HepG2 (cell line): ENCODE results near the gene C1orf115. TPM values are rescaled to one million over a fixed set of nuclear protein-coding genes. Genes with fewer than 3 reads are reported as not detected.
A peak's percentile ranks its signal among the peaks of the same experiment; 100 is the strongest.

Experiments used
- BORCS8-MEF2B ChIP-seq: sonication (generic); formaldehyde crosslinking; IDR thresholded peaks from 2 replicates; pipeline ENCODE4 v1.8.0; 2022; ENCODE audit warnings: mild to moderate bottlenecking, missing genetic modification reagents
- FOXK2 ChIP-seq: fragments of 450-650 bp; IDR thresholded peaks from 2 replicates; pipeline ENCODE4 v1.6.1; 2016
- HMG20B ChIP-seq: conservative IDR thresholded peaks from 2 replicates; pipeline ENCODE4 v1.6.1; 2016; ENCODE audit warnings: missing genetic modification reagents, missing compliant biosample characterization
- KAT2B ChIP-seq: fragments of 150-350 bp; IDR thresholded peaks from 2 replicates; pipeline ENCODE4 v1.6.1; 2014; ENCODE audit warnings: low read depth, low read length, borderline replicate concordance
- KAT8 ChIP-seq: IDR thresholded peaks from 2 replicates; pipeline ENCODE4 v1.6.1; 2016; ENCODE audit warnings: missing genetic modification reagents, missing compliant biosample characterization
- MAF1 ChIP-seq: sonication (generic); formaldehyde crosslinking; IDR thresholded peaks from 2 replicates; pipeline ENCODE4 v1.5.0; 2020; ENCODE audit warnings: missing genetic modification reagents, borderline replicate concordance
- SSRP1 ChIP-seq: IDR thresholded peaks from 2 replicates; pipeline ENCODE4 v1.6.1; 2016; ENCODE audit warnings: control low read depth
- TOPORS ChIP-seq: sonication (generic); formaldehyde crosslinking; IDR thresholded peaks from 2 replicates; pipeline ENCODE4 v1.8.0; 2023; ENCODE audit warnings: mild to moderate bottlenecking, missing genetic modification reagents
- TRIM22 ChIP-seq: fragments of 450-650 bp; IDR thresholded peaks from 2 replicates; pipeline ENCODE4 v1.6.1; 2017
- ZFY ChIP-seq: sonication (generic); formaldehyde crosslinking; IDR thresholded peaks from 2 replicates; pipeline ENCODE4 v1.4.0; 2020; ENCODE audit warnings: missing genetic modification reagents
- ZMYM3 ChIP-seq: sonication (generic); formaldehyde crosslinking; IDR thresholded peaks from 2 replicates; pipeline ENCODE4 v1.5.1; 2020; ENCODE audit warnings: mild to moderate bottlenecking, missing genetic modification reagents
- ZNF234 ChIP-seq: sonication (generic); formaldehyde crosslinking; conservative IDR thresholded peaks from 2 replicates; pipeline ENCODE4 v1.5.1; 2020; ENCODE audit warnings: mild to moderate bottlenecking, missing genetic modification reagents
- ZNF292 ChIP-seq: sonication (generic); formaldehyde crosslinking; IDR thresholded peaks from 2 replicates; pipeline ENCODE4 v1.8.1; 2022; ENCODE audit warnings: mild to moderate bottlenecking, low read depth, missing genetic modification reagents, borderline replicate concordance
- ZNF333 ChIP-seq: sonication (generic); formaldehyde crosslinking; IDR thresholded peaks from 2 replicates; pipeline ENCODE4 v1.4.0; 2020; ENCODE audit warnings: mild to moderate bottlenecking, missing genetic modification reagents, borderline replicate concordance
- ZNF33B ChIP-seq: sonication (generic); formaldehyde crosslinking; IDR thresholded peaks from 2 replicates; pipeline ENCODE4 v1.5.1; 2020; ENCODE audit warnings: mild to moderate bottlenecking, missing genetic modification reagents
- ZNF770 ChIP-seq: sonication (generic); formaldehyde crosslinking; IDR thresholded peaks from 2 replicates; pipeline ENCODE4 v1.5.0; 2020; ENCODE audit warnings: mild to moderate bottlenecking, missing genetic modification reagents
- ZNF777 ChIP-seq: sonication (generic); formaldehyde crosslinking; IDR thresholded peaks from 2 replicates; pipeline ENCODE4 v1.4.0; 2020; ENCODE audit warnings: missing genetic modification reagents
- ZSCAN29 ChIP-seq: sonication (generic); formaldehyde crosslinking; conservative IDR thresholded peaks from 2 replicates; pipeline ENCODE4 v1.4.0; 2020; ENCODE audit warnings: mild to moderate bottlenecking, missing genetic modification reagents
- ZSCAN9 ChIP-seq: IDR thresholded peaks from 2 replicates; pipeline ENCODE4 v1.6.1; 2016; ENCODE audit warnings: borderline replicate concordance
- polyA plus RNA-seq, 8 experiments: library from polyadenylated mRNA; depleted of rRNA in 3 of 8; stranded (reverse) in 7 of 8; unstranded in 1 of 8; fragments of >200 nt; fragmentation: Illumina TruSeq in 4 of 8; extraction: Trizol in 4 of 8; gene quantifications; 2 replicates each; pipeline versions ENCODE4 v1.2.1 to v1.2.3, GENCODE V29; 2011 to 2016; ENCODE audit warnings: low read depth in 4 of 8, missing spikeins in 1 of 8, mixed read lengths in 1 of 8; ENCODE audit not compliant: insufficient read depth in 1 of 8
- total RNA-seq, 5 experiments: library from RNA; depleted of rRNA; stranded (reverse); fragments of >200 nt; fragmentation: Illumina TruSeq; extraction: Trizol; gene quantifications; 2 replicates each; pipeline ENCODE4 v1.2.3, GENCODE V29; 2016; ENCODE audit warnings: low read depth in 1 of 5
- TF ChIP-seq, protein P1 (sequence below): sonication (generic); formaldehyde crosslinking; IDR thresholded peaks from 2 replicates; pipeline ENCODE4 v1.4.0; 2020; ENCODE audit warnings: mild to moderate bottlenecking, missing genetic modification reagents
- TF ChIP-seq, protein P2 (sequence below): sonication (generic); formaldehyde crosslinking; IDR thresholded peaks from 2 replicates; pipeline ENCODE4 v1.5.1; 2020; ENCODE audit warnings: missing genetic modification reagents, mild to moderate bottlenecking, borderline replicate concordance
- TF ChIP-seq, protein P3 (sequence below): sonication (generic); formaldehyde crosslinking; IDR thresholded peaks from 2 replicates; pipeline ENCODE4 v1.5.1; 2020; ENCODE audit warnings: missing genetic modification reagents, mild to moderate bottlenecking, borderline replicate concordance

Gene C1orf115
- total and polyA plus RNA-seq, 2 of the 13 experiments (the other 11 are each of a cell fraction or from before 2014, with no cell fraction given): 25.2 to 85.9 TPM

- TF ChIP-seq, protein P1, sequence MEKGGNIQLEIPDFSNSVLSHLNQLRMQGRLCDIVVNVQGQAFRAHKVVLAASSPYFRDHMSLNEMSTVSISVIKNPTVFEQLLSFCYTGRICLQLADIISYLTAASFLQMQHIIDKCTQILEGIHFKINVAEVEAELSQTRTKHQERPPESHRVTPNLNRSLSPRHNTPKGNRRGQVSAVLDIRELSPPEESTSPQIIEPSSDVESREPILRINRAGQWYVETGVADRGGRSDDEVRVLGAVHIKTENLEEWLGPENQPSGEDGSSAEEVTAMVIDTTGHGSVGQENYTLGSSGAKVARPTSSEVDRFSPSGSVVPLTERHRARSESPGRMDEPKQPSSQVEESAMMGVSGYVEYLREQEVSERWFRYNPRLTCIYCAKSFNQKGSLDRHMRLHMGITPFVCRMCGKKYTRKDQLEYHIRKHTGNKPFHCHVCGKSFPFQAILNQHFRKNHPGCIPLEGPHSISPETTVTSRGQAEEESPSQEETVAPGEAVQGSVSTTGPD: no peak
- TF ChIP-seq ZNF770 (CRISPR knock-in tag) (peak; percentile 68), ZNF234 (CRISPR knock-in tag) (0 out of 2 replicates have a peak, but pooled peaks have one; percentile 43), ZNF292 (CRISPR knock-in tag) (peak; percentile 89), ZSCAN9 (CRISPR knock-in tag) (no peak), ZFY (CRISPR knock-in tag) (peak; percentile 83), MAF1 (0 out of 2 replicates have a peak, but pooled peaks have one; percentile 59), ZMYM3 (no peak), SSRP1 (no peak), BORCS8-MEF2B (CRISPR knock-in tag) (peak; percentile 75), ZNF777 (0 out of 2 replicates have a peak, but pooled peaks have one; percentile 32), TRIM22 (no peak), TOPORS (CRISPR knock-in tag) (peak; percentile 74; the same call in 1 of the 2 replicates), ZSCAN29 (CRISPR knock-in tag) (no peak; the same call in 1 of the 2 replicates), FOXK2 (no peak), ZNF333 (CRISPR knock-in tag) (peak; percentile 49; the same call in 1 of the 2 replicates), ZNF33B (CRISPR knock-in tag) (no peak; the same call in 1 of the 2 replicates), KAT2B (no peak), HMG20B (no peak), KAT8 (CRISPR knock-in tag) (peak; percentile 76)
- TF ChIP-seq, protein P2, sequence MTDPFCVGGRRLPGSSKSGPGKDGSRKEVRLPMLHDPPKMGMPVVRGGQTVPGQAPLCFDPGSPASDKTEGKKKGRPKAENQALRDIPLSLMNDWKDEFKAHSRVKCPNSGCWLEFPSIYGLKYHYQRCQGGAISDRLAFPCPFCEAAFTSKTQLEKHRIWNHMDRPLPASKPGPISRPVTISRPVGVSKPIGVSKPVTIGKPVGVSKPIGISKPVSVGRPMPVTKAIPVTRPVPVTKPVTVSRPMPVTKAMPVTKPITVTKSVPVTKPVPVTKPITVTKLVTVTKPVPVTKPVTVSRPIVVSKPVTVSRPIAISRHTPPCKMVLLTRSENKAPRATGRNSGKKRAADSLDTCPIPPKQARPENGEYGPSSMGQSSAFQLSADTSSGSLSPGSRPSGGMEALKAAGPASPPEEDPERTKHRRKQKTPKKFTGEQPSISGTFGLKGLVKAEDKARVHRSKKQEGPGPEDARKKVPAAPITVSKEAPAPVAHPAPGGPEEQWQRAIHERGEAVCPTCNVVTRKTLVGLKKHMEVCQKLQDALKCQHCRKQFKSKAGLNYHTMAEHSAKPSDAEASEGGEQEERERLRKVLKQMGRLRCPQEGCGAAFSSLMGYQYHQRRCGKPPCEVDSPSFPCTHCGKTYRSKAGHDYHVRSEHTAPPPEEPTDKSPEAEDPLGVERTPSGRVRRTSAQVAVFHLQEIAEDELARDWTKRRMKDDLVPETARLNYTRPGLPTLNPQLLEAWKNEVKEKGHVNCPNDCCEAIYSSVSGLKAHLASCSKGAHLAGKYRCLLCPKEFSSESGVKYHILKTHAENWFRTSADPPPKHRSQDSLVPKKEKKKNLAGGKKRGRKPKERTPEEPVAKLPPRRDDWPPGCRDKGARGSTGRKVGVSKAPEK (CRISPR knock-in tag): peak; percentile 35; the same call in 1 of the 2 replicates
- TF ChIP-seq, protein P3, sequence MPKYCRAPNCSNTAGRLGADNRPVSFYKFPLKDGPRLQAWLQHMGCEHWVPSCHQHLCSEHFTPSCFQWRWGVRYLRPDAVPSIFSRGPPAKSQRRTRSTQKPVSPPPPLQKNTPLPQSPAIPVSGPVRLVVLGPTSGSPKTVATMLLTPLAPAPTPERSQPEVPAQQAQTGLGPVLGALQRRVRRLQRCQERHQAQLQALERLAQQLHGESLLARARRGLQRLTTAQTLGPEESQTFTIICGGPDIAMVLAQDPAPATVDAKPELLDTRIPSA (CRISPR knock-in tag): peak; percentile 57; the same call in 1 of the 2 replicates
These were observed 58.1 kb downstream of the C1orf115 start, which contains the start of gene MTARC2 (continued) for GRCh38 chr1:220748089-220748934.
